Astrocyte (in vitro differentiated cells and primary cell): ENCODE measurements around the gene PRSS22. TPM values are rescaled to one million over a fixed set of nuclear protein-coding genes. Genes with fewer than 3 reads are reported as not detected.

Experiments
- DNase-seq: peaks from one replicate; pipeline ENCODE4 v3.0.0-alpha.2; 2010; ENCODE audit warnings: low read depth
- FAIRE-seq: peaks from 2 replicates; lab custom pipeline; 2011; peaks lifted over from hg19 to GRCh38; lab: Jason Lieb, UNC
- H2AFZ ChIP-seq: 2 replicates; pipeline ENCODE4 v1.6.0; 2012; ENCODE audit warnings: low read depth, low read length, inconsistent platforms
- H3K27ac ChIP-seq: 2 replicates; pipeline ENCODE4 v1.5.1; 2011; ENCODE audit warnings: low read depth, low read length, inconsistent platforms
- H3K27me3 ChIP-seq: 2 replicates; pipeline ENCODE4 v1.6.0; 2011; ENCODE audit warnings: low read length, inconsistent platforms; ENCODE audit not compliant: insufficient read depth
- H3K36me3 ChIP-seq: 2 replicates; pipeline ENCODE4 v1.5.1; 2011; ENCODE audit warnings: low read length, inconsistent platforms; ENCODE audit not compliant: insufficient read depth
- H3K4me1 ChIP-seq: 2 replicates; pipeline ENCODE4 v1.5.1; 2011; ENCODE audit warnings: low read length, inconsistent platforms; ENCODE audit not compliant: insufficient read depth
- H3K4me2 ChIP-seq: 2 replicates; pipeline ENCODE4 v1.6.0; 2012; ENCODE audit warnings: low read length, inconsistent platforms
- H3K4me3 ChIP-seq: 2 replicates; pipeline ENCODE4 v1.5.1; 2011; ENCODE audit warnings: low read depth, mild to moderate bottlenecking, low read length, inconsistent platforms; ENCODE audit not compliant: insufficient read depth
- H3K79me2 ChIP-seq: 2 replicates; pipeline ENCODE4 v1.6.0; 2012; ENCODE audit warnings: mild to moderate bottlenecking, low read length, inconsistent platforms; ENCODE audit not compliant: insufficient read depth
- H3K9ac ChIP-seq: 2 replicates; pipeline ENCODE4 v1.6.0; 2012; ENCODE audit warnings: mild to moderate bottlenecking, low read length, inconsistent platforms
- H3K9me3 ChIP-seq: 2 replicates; pipeline ENCODE4 v1.5.1; 2012; ENCODE audit warnings: low read depth, mild to moderate bottlenecking, low read length, inconsistent platforms; ENCODE audit not compliant: insufficient read depth
- H4K20me1 ChIP-seq: 2 replicates; pipeline ENCODE4 v1.6.0; 2012; ENCODE audit warnings: low read length, inconsistent platforms; ENCODE audit not compliant: insufficient read depth
- H3K27ac Mint-ChIP-seq: one replicate; pipeline ENCODE4 v1.8.0; 2021; ENCODE audit warnings: mild to moderate bottlenecking, mixed read lengths; ENCODE audit not compliant: unreplicated experiment
- H3K27me3 Mint-ChIP-seq: one replicate; pipeline ENCODE4 v1.8.0; 2021; ENCODE audit warnings: low read depth, mixed read lengths; ENCODE audit not compliant: unreplicated experiment
- H3K36me3 Mint-ChIP-seq: one replicate; pipeline ENCODE4 v1.8.0; 2021; ENCODE audit warnings: low read depth, mixed read lengths; ENCODE audit not compliant: unreplicated experiment
- H3K4me1 Mint-ChIP-seq: one replicate; pipeline ENCODE4 v1.8.0; 2021; ENCODE audit warnings: low read depth, mixed read lengths; ENCODE audit not compliant: unreplicated experiment
- H3K4me3 Mint-ChIP-seq: one replicate; pipeline ENCODE4 v1.8.0; 2021; ENCODE audit warnings: mild to moderate bottlenecking, moderate library complexity, mixed read lengths; ENCODE audit not compliant: unreplicated experiment
- H3K9me3 Mint-ChIP-seq: one replicate; pipeline ENCODE4 v1.8.0; 2021; ENCODE audit warnings: mild to moderate bottlenecking, mixed read lengths; ENCODE audit not compliant: unreplicated experiment
- CTCF ChIP-seq: IDR thresholded peaks from 2 replicates; pipeline ENCODE4 v1.5.1; 2011; ENCODE audit warnings: low read depth, mild to moderate bottlenecking, inconsistent platforms, low read length, moderate library complexity; ENCODE audit not compliant: insufficient read depth
- EZH2 ChIP-seq: IDR thresholded peaks from 2 replicates; pipeline ENCODE4 v1.6.1; 2012; ENCODE audit warnings: mild to moderate bottlenecking, low read length, inconsistent platforms; ENCODE audit not compliant: insufficient read depth
- total RNA-seq: library from RNA; stranded (reverse); gene quantifications from 2 replicates; pipeline ENCODE4 v1.2.1, GENCODE V29; 2021

PRSS22 gene
- total RNA-seq, 1 donor from 2014 or later: 1.5 TPM

GRCh38 chr16:2865651-2866050 lies 7.7 kb upstream of the PRSS22 start:
- Mint-ChIP-seq H3K4me3 (no peak overlapping the region), H3K27me3 (peaks cover 6% of the 10 kb centered on the region), H3K36me3 (no peaks in the 10 kb centered on the region), H3K27ac (no peak overlapping the region), H3K9me3 (peaks cover 6% of the 10 kb centered on the region), H3K4me1 (peaks cover 4% of the 10 kb centered on the region)
- Histone ChIP-seq H3K4me2 (no peak overlapping the region), H3K9me3 (peaks cover 8% of the 10 kb centered on the region), H3K27ac (no peak overlapping the region), H3K27me3 (no peaks in the 10 kb centered on the region), H3K4me1 (peaks cover 9% of the 10 kb centered on the region), H3K9ac (no peak overlapping the region), H2AFZ (no peak overlapping the region), H3K36me3 (no peaks in the 10 kb centered on the region), H4K20me1 (no peaks in the 10 kb centered on the region), H3K79me2 (no peaks in the 10 kb centered on the region), H3K4me3 (no peak overlapping the region)
- TF ChIP-seq CTCF: no peak
- no peak for TF ChIP-seq EZH2
- DNase-seq (no peak), FAIRE-seq (no peak)

- H3K9ac ChIP-seq: no peak overlapping the region
- DNase-seq (no peak), FAIRE-seq (no peak)
- no peaks in the 10 kb centered on the region for H3K27me3 ChIP-seq
- Mint-ChIP-seq H3K4me1 (peaks cover 2% of the 10 kb centered on the region), H3K27me3 (peaks cover 8% of the 10 kb centered on the region), H3K9me3 (peaks cover 4% of the 10 kb centered on the region), H3K36me3 (no peaks in the 10 kb centered on the region), H3K4me3 (peak overlapping the region; percentile 12), H3K27ac (no peak overlapping the region)
- H2AFZ ChIP-seq: no peak overlapping the region
- no peak overlapping the region for H3K27ac ChIP-seq
- H3K36me3 ChIP-seq: no peaks in the 10 kb centered on the region
- H3K4me2 ChIP-seq: no peak overlapping the region
- TF ChIP-seq CTCF (no peak), EZH2 (no peak)
- H3K79me2 ChIP-seq: no peaks in the 10 kb centered on the region
- H4K20me1 ChIP-seq: no peaks in the 10 kb centered on the region
- H3K4me3 ChIP-seq: no peak overlapping the region
- H3K9me3 ChIP-seq: peaks cover 8% of the 10 kb centered on the region
- peaks cover 5% of the 10 kb centered on the region for H3K4me1 ChIP-seq
These were observed 3.0 kb upstream of the PRSS22 start for GRCh38 chr16:2860826-2861567.

GRCh38 chr16:2859686-2860265 lies 1.8 kb upstream of the PRSS22 start:
- no peaks in the 10 kb centered on the region for H3K36me3 ChIP-seq

More at GRCh38 chr16:2859686-2860265, 1.8 kb upstream of the PRSS22 start:
- H3K27me3 ChIP-seq: no peaks in the 10 kb centered on the region
- Mint-ChIP-seq H3K4me3 (no peak overlapping the region), H3K36me3 (no peaks in the 10 kb centered on the region), H3K27me3 (peaks cover 8% of the 10 kb centered on the region), H3K4me1 (peaks cover 2% of the 10 kb centered on the region), H3K27ac (no peak overlapping the region), H3K9me3 (peaks cover 5% of the 10 kb centered on the region)
- H3K9me3 ChIP-seq: peaks cover 8% of the 10 kb centered on the region
- H3K4me2 ChIP-seq: no peak overlapping the region
- DNase-seq (no peak), FAIRE-seq (no peak)
- no peaks in the 10 kb centered on the region for H4K20me1 ChIP-seq
- no peak overlapping the region for H3K9ac ChIP-seq
- no peaks in the 10 kb centered on the region for H3K79me2 ChIP-seq
- no peak overlapping the region for H2AFZ ChIP-seq
- H3K27ac ChIP-seq: no peak overlapping the region
- no peak for TF ChIP-seq EZH2
- TF ChIP-seq CTCF: no peak
- peaks cover 5% of the 10 kb centered on the region for H3K4me1 ChIP-seq
- no peak overlapping the region for H3K4me3 ChIP-seq
